Lower lobe of right lung (tissue), 2 donors: Measurements from ENCODE around the gene ARL6IP1. TPM values are rescaled to one million over a fixed set of nuclear protein-coding genes. Genes with fewer than 3 reads are reported as not detected.

Source experiments
- ATAC-seq, 2 donors: fragments of 200-7000 bp; cut with Tn5 transposase; one replicate each; pipeline ENCODE4 v1.9.1; 2020 to 2022; ENCODE audit warnings: mild to moderate bottlenecking in 2 of 2, moderate library complexity in 2 of 2
- DNase-seq: peaks from one replicate; pipeline ENCODE4 v3.0.0-alpha.2; 2020
- H3K27ac ChIP-seq: fragments of 200-600 bp; one replicate; pipeline ENCODE4 v1.8.0; 2022
- H3K27me3 ChIP-seq: fragments of 200-600 bp; one replicate; pipeline ENCODE4 v1.8.0; 2022; ENCODE audit warnings: low read depth
- H3K36me3 ChIP-seq: fragments of 200-600 bp; one replicate; pipeline ENCODE4 v1.8.0; 2022; ENCODE audit warnings: mild to moderate bottlenecking
- H3K4me1 ChIP-seq: fragments of 200-600 bp; one replicate; pipeline ENCODE4 v1.8.0; 2022
- H3K4me3 ChIP-seq: fragments of 200-600 bp; one replicate; pipeline ENCODE4 v1.8.0; 2022; ENCODE audit warnings: mild to moderate bottlenecking
- H3K9me3 ChIP-seq: fragments of 200-600 bp; one replicate; pipeline ENCODE4 v1.8.0; 2022
- intact Hi-C: fragments of 100-400 bp; cut with DNase I; formaldehyde crosslinking; loops from one replicate; pipeline ENCODE4 v1.11.0; 2022
- total RNA-seq: library from RNA; stranded (reverse); fragmentation: NEBNext Ultra II Directional; extraction: Animal tissue kit (Norgen Biotek cat#: 25700); gene quantifications from one replicate; pipeline ENCODE4 v1.2.1, GENCODE V29; 2021
- TF ChIP-seq, protein P1 (sequence below): fragments of 200-600 bp; IDR thresholded peaks from one replicate; pipeline ENCODE4 v1.8.0; 2022; ENCODE audit warnings: antibody characterized with exemption, mild to moderate bottlenecking
- donor health status: DM: no; HTN: yes; CAD: no; lungs with severe emphysema.

Gene ARL6IP1
- total RNA-seq, 1 donor from 2014 or later = 130 TPM

DNA sequence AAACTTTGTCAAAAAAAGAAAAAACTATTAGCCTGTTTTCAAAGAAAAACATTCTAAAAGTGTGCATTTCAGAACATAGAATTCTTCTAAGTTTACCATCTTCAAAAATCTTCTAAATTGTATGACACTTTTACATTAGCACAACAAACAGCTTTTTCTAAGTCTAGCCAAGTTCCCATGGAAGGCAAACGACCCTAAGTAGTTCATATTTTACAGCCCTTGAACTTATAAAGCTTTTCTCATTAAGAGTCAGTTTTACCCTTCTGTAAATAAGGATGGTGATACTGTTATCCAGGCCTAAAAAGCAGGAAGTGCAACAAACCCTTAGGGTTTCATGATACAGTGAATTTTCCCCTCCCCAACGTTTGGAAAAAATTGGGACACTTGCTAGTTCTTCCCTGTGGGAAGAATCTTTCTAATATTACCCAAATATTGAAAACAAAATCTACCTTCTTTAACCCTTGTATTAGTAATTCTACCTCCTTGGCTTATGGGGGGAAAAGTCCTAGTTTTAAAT is 4.0 kb upstream of the ARL6IP1 start:
- ATAC-seq (no peak), DNase-seq (no peak)
- TF ChIP-seq, protein P1, sequence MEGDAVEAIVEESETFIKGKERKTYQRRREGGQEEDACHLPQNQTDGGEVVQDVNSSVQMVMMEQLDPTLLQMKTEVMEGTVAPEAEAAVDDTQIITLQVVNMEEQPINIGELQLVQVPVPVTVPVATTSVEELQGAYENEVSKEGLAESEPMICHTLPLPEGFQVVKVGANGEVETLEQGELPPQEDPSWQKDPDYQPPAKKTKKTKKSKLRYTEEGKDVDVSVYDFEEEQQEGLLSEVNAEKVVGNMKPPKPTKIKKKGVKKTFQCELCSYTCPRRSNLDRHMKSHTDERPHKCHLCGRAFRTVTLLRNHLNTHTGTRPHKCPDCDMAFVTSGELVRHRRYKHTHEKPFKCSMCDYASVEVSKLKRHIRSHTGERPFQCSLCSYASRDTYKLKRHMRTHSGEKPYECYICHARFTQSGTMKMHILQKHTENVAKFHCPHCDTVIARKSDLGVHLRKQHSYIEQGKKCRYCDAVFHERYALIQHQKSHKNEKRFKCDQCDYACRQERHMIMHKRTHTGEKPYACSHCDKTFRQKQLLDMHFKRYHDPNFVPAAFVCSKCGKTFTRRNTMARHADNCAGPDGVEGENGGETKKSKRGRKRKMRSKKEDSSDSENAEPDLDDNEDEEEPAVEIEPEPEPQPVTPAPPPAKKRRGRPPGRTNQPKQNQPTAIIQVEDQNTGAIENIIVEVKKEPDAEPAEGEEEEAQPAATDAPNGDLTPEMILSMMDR = no peak
- H3K27me3 ChIP-seq = no peaks in the 10 kb centered on the region
- no peak overlapping the region for H3K27ac ChIP-seq
- no peak overlapping the region for H3K4me3 ChIP-seq
- peaks cover 35% of the 10 kb centered on the region for H3K4me1 ChIP-seq
- H3K36me3 ChIP-seq = peaks cover 39% of the 10 kb centered on the region
- intact Hi-C loops = no loop called here
- H3K9me3 ChIP-seq = no peaks in the 10 kb centered on the region

DNA sequence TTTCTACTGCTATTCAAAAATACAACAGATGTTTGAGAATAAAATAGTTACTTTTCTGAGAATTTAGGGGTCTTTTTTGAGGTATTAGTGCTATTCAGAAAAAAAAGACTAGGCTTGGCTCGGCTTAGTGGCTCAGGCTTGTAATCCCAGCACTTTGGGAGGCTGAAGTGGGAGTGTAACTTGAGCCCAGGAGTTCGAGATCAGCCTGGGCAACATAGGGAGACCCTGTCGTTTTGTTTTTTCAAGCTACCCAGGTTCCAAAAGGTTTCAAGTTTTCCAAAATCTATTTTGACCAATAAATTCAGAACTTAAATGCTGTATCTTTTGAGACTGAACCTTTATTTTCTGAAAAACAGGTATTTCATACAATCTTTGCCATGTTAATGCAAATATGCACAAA is 3.2 kb upstream of the ARL6IP1 start:
- DNase-seq (no peak), ATAC-seq (no peak)
- Histone ChIP-seq H3K4me3 (no peak overlapping the region), H3K9me3 (no peaks in the 10 kb centered on the region), H3K36me3 (peaks cover 31% of the 10 kb centered on the region), H3K27me3 (no peaks in the 10 kb centered on the region), H3K27ac (peak overlapping the region; percentile 32), H3K4me1 (peaks cover 42% of the 10 kb centered on the region)
- intact Hi-C loops = no loop called here
- TF ChIP-seq, protein P1 = no peak

DNA sequence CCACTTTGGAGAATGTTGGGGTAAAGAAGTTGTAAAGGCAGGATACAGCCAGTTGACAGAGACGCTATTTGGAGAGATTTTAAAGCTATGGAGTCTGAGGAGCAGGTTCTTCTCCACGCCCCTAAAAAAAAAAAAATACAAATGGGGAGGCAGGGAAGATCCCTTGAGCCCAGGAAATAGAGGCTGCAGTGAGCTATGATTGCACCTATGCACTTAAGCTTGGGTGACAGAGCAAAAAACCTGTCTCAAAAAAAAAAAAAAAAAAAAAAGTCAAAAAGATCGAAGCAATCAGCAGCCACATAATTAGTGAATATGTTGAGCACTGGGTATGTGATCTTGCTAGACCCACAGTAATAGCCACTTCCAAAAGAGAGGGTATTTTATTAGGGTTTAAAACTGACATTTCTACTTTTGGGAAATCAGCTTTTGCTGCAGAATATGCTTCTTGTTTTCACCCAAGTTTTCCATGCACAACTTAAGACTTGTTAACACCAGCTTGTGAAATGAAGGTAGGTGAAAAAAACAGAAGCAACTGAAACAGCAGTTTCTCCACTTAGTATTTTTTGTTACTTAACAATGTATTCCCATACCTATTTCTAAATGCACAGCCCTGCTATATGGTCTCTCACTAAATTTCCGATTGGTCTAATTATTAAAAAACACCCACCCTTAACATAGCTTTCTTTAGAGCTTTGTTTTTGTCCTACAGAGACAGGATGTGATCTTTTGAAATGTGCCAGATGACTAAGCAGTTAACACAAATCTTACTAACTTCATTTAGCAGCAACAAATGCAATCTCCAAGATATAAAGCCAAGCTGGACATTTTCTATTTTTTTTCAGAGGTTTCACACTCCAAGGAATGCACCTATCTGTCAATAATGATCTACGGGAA is 2.5 kb upstream of the ARL6IP1 start:
- Histone ChIP-seq H3K27me3 (no peaks in the 10 kb centered on the region), H3K4me3 (no peak overlapping the region), H3K27ac (peak overlapping the region; percentile 40), H3K9me3 (no peaks in the 10 kb centered on the region), H3K4me1 (peaks cover 49% of the 10 kb centered on the region), H3K36me3 (peaks cover 24% of the 10 kb centered on the region)
- intact Hi-C loops = no loop called here
- TF ChIP-seq, protein P1 = no peak
- DNase-seq (no peak), ATAC-seq (no peak)

DNA sequence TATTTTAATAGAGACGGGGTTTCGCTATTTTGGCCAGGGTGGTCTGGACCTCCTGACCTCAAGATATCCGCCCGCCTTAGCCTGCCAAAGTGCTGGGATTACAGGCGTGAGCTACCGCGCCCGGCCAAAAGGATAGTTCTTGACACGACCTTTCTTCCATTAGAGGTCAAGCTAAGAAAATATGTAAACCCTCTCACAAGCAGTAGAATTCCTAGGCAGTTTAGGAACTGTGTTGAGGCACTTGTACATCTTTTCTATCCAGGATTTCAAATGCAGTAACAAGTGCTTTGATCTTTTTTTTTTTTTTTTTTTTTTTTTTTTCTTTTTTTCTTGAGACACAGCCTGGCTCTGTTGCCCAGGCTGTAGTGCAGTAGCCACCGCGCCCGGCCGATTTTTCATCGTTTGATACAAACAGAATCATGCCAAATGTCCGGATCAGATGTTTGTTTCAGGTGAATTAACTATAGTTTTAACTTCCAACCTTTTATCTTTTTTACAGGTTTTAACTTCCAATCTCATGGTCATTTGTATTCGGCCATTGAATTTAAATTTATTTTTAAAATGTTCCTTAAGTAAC is 1.5 kb upstream of the ARL6IP1 start:
- peaks cover 16% of the 10 kb centered on the region for H3K36me3 ChIP-seq
- TF ChIP-seq, protein P1 = no peak
- H3K27ac ChIP-seq = peak overlapping the region; percentile 40
- H3K9me3 ChIP-seq = no peaks in the 10 kb centered on the region
- no peak for DNase-seq
- peak overlapping the region; percentile 94 for H3K4me3 ChIP-seq
- ATAC-seq = no peak
- H3K4me1 ChIP-seq = peaks cover 49% of the 10 kb centered on the region
- H3K27me3 ChIP-seq = no peaks in the 10 kb centered on the region
- intact Hi-C loops = no loop called here

DNA sequence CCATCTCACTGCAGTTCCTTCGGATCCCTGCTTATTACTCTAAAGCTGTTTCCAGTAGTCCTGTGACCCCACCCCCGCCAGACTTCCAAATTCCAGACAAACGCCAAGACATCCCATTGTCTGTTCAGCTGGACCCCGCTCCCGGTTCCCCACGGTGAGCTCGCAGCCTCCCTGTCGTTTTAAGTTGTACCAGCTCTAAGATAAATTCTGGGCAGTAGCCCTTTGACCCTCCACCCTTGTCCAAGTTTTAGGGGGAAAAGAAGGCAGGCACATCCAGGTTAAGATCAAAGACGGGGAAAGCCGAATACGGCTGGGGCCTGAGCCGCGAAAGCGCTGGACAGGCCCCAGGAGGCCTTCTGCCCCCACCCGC is 589 bp downstream of the ARL6IP1 start:
- DNase-seq = no peak
- Histone ChIP-seq H3K36me3 (peaks cover 23% of the 10 kb centered on the region), H3K27me3 (no peaks in the 10 kb centered on the region), H3K27ac (peak overlapping the region; percentile 90), H3K4me1 (peaks cover 49% of the 10 kb centered on the region), H3K9me3 (no peaks in the 10 kb centered on the region), H3K4me3 (peak overlapping the region; percentile 94)
- ATAC-seq = no peak
- TF ChIP-seq, protein P1 = no peak
- intact Hi-C loops = no loop called here
